EH (cell line): ENCODE measurements around the gene NUDT8.
"Not testable (repeated sequence)": the region's sequence is repeated elsewhere in the genome, so short reads cannot be mapped to it uniquely, and the experiment has no call there.

Experiments used
- DNase-seq: peaks from one replicate; pipeline ENCODE4 v3.0.0-alpha.2; 2015; ENCODE audit warnings: low read depth

Gene NUDT8

DNA sequence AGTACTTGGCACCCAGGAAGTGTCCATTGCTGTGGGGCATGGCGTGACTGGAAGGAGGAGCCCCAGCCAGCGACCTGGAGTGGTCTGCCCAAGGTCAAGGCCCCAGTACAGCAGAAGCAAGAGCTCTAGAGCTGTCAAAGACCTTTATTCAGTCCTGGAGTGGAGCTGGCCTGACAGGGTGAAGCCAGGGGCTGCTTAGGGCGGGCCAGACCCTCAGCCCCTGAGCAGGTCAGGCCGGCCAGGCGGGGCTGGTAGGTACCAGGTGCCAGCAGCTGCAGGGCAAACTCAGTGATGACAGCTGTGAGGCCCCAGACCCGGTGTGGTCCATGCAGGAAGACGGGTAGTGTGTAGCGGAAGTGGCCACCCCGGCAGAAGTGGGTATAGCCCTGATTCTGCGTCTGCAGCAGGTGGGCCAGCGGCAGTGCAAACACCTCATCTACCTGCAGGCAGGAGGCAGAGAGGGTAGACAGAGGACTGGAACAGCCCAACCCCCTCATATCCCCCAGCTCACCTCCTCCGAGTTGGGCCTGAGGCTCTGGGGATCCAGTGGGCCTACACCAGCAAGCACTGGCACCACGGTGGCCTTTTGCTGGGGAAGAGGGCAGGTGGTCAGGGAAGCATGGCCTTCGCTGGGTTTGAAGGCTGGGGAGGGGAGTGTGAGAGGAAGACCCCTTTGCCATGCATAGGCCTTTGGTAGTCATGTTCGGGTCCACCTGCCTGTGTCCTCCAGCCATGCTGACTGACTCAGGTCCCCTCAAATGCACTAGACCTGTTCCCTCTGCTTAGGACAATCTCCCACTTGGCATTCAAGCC is 1.7 kb downstream of the NUDT8 start:
- no peak for DNase-seq

DNA sequence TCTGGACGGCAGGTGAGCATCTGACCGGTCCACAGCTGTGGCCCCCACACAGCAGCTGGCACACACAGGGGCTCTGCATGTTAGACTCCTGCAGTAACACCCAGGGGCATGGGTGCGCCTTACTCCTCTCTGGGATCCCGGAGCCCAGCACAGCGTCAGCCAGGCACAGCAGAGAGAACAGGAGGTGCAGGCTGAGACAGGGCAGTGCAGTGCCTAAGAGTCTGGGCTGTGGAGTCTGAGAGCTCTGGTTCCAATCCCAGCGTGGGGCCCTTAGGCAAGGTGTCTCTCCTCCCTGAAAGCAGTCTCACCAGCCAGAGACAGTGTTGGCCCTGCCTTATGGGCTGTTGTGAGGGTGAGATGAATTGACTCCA is 2.3 kb downstream of the NUDT8 start:
- no peak for DNase-seq

DNA sequence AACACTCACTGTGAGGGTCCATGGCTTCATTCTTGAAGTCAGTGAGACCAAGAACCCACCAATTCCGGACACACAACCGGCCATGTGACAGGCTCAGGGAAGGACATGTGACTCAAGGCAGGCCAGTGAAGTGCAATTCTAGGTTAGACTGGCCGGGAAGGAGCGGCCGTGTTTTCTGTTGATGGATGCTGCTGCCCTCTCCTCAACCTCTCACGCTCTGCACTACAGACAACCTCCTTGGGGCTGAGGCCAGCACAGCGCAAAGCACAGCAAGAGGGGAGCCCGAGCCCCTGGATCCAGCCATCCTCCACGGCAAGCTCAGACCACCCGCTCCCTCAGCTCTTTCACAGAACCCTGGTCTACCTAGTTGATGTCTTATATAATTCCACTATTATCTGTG is 2.8 kb downstream of the NUDT8 start:
- no peak for DNase-seq

DNA sequence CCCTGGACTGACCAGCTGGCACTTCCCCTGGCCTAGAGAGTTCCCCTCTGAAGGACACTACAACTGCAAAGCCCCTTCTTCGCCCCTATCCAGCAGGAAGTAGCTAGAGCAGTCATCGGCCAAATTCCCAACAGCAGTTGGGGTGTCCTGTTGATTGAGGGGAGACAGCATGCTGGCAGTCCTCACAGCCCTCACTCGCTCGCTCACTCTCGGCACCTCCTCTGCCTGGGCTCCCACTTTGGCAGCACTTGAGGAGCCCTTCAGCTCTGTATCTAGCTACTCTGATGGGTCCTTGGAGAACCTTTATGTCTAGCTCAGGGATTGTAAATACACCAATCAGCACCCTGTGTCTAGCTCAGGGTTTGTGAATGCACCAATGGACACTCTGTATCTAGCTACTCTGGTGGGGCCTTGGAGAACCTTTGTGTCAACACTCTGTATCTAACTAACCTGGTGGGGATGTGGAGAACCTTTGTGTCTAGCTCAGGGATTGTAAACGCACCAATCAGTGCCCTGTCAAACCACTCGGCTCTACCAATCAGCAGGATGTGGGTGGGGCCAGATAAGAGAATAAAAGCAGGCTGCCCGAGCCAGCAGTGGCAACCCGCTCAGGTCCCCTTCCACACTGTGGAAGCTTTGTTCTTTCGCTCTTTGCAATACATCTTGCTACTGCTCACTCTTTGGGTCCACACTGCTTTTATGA is 3.5 kb downstream of the NUDT8 start:
- DNase-seq: not testable (repeated sequence)

DNA sequence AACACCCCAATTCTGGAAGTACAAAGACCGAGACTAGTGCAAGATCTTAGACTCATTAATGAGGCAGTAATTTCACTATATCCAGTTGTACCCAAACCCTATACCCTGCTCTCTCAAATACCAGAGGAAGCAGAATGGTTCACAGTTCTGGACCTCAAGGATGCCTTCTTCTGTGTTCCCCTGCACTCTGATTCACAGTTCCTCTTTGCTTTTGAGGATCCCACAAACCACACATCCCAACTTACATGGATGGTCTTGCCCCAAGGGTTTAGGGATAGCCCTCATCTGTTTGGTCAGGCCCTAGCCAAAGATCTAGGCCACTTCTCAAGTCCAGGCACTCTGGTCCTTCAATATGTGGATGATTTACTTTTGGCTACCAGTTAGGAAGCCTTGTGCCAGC is 5.9 kb downstream of the NUDT8 start:
- DNase-seq: not testable (repeated sequence)

DNA sequence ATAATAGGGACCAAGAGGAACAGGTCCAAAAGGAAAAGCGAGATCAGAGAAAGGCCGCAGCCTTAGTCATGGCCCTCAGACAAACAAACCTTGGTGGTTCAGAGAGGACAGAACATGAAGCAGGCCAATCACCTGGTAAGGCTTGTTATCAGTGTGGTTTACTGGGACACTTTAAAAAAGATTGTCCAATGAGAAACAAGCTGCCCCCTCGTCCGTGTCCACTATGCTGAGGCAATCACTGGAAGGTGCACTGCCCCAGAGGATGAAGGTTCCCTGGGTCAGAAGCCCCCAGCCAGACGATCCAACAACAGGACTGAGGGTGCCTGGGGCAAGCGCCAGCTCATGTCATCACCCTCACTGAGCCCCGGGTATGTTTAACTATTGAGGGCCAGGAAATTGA is 6.8 kb downstream of the NUDT8 start:
- not testable (repeated sequence) for DNase-seq

DNA sequence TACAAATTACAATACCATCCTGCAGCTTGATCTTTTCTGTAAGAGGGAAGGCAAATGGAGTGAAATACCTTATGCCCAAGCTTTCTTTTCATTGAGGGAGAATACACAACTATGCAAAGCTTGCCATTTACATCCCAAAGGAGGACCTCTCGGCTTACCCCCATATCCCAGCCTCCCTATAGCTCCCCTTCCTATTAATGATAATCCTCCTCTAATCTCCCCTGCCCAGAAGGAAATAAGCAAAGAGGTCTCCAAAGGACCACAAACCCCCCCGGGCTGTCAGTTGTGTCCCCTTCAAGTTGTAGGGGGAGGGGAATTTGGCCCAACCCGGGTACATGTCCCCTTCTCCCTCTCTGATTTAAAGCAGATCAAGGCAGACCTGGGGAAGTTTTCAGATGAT is 7.8 kb downstream of the NUDT8 start:
- DNase-seq: not testable (repeated sequence)

DNA sequence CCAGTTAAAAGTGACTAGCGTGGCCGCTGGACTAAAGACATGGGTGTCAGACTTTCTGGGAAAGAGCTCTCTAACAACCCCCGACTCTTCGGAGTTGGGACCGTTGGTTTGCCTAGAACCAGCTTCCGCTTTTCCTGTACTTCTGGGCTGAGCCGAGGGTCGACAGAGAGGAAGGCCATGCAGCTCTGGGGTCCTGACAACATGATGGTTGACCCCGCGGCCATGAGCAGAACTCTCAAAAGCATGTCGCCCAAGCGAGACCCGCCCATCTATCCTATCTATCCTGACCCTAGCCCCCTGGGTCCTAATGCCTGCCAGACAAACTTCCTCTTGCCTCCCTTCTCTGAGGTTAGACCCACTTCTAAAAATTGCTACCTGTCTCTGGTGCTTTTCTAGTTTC is 9.1 kb downstream of the NUDT8 start:
- DNase-seq: not testable (repeated sequence)

DNA sequence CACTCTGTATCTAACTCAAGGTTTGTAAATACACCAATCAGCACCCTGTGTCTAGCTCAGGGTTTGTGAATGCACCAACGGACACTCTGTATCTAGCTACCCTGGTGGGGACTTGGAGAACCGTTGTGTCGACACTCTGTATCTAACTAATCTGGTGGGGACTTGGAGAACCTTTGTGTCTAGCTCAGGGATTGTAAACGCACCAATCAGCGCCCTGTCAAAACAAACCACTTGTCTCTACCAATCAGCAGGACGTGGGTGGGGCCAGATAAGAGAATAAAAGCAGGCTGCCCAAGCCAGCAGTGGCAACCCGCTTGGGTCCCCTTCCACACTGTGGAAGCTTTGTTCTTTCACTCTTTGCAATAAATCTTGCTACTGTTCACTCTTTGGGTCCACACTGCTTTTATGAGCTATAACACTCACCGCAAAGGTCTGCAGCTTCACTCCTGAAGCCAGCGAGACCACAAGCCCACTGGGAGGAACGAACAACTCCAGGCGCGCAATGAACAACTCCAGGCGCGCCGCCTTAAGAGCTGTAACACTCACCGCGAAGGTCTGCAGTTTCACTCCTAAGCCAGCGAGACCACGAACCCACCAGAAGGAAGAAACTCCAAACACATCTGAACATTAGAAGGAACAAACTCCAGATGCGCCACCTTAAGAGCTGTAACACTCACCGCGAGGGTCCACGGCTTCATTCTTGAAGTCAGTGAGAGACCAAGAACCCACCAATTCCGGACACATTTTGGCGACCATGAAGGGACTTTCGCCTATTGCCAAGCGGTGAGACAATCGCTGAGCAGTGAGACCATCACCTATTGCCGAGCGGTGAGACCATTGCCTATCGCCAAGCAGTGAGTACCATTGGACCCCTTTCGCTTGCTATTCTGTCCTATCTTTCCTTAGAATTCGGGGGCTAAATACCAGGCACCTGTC is 9.8 kb downstream of the NUDT8 start:
- DNase-seq: not testable (repeated sequence)

DNA sequence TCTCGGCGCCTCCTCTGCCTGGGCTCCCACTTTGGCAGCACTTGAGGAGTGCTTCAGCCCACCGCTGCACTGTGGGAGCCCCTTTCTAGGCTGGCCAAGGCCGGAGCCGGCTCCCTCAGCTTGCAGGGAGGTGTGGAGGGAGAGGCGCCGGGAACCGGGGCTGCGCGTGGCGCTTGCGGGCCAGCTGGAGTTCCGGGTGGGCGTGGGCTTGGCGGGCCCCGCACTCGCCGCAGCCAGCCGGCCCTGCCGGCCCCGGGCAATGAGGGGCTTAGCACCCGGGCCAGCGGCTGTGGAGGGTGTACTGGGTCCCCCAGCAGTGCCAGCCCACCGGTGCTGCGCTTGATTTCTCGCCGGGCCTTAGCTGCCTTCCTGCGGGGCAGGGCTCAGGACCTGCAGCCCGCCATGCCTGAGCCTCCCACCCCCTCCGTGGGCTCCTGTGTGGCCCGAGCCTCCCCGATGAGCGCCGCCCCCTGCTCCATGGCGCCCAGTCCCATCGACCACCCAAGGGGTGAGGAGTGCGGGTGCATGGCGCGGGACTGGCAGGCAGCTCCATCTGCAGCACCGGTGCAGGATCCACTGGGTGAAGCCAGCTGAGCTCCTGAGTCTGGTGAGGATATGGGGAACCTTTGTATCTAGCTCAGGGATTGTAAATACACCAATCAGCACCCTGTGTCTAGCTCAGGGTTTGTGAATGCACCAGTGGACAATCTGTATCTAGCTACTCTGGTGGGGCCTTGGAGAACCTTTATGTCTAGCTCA is 10.7 kb downstream of the NUDT8 start:
- DNase-seq: not testable (repeated sequence)

DNA sequence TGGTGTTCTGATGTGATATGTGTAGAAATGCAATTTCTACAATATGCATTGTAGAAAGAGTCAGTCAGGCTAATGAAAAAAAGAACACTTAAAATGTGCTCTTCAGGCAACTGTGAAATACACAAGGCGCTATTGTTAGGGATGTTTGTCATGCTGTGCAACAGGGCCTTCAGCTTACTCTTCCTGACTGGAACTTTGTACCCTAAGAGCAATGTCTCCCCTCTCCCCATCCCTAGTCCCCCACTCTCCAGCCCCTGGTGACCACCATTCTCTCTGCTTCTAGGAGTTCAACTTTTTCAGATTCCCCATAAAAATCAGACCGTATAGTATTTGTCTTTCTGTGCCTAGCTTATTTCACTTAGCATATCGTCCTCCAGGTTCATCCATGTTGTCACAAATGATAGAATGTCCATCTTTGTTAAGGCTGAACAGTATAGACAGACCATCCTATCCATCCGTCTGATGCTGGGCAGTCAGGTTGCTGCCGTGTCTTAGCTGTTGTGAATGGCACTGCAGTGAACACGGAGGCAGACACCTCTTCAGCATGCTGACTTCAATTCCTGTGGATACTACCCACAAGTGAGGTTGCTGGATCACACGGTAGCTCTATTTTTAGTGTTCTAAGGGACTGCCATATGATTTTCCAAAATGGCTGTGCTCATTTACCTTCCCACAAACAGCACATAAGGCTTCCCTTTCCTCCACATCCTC is 12.3 kb downstream of the NUDT8 start:
- no peak for DNase-seq

DNA sequence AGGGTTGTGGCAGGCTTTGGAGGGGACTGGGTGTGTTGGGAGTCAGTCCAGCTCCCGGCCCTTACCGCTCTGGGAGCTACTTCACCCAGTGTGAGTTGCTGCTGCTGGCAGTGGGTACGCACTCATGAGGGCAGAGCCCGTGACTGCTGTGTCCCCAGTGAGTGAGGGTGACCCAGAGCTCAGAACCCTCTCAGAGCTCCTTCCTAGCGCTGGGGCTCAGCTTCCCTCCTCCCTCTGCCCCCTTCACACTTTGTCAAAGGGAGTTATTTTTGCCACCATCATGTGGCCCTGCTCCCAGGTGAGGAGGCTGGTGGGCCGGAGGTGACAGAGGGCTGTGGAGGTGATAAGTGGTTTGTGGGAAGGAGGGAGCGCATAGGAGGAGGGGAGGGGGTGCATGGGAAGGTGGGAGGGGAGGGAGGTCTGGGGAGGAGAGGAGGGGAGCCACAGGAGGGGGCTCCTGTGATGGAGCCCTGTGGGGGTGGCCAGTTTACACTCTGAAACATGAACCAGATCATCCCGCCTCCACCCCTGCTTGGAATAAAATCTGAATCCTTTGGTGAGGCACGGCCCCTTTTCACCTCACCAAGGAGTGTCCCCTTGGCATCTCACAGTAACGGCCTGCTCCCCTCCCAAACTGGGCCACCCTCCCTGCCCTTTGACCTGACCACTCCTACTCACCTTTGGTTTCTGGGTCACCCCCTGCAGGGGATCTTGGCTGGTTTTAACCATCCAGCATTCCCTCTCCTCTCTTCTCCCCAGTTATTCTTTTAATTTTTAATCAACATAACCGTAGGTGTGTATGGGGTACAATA is 13.1 kb downstream of the NUDT8 start:
- DNase-seq: no peak

DNA sequence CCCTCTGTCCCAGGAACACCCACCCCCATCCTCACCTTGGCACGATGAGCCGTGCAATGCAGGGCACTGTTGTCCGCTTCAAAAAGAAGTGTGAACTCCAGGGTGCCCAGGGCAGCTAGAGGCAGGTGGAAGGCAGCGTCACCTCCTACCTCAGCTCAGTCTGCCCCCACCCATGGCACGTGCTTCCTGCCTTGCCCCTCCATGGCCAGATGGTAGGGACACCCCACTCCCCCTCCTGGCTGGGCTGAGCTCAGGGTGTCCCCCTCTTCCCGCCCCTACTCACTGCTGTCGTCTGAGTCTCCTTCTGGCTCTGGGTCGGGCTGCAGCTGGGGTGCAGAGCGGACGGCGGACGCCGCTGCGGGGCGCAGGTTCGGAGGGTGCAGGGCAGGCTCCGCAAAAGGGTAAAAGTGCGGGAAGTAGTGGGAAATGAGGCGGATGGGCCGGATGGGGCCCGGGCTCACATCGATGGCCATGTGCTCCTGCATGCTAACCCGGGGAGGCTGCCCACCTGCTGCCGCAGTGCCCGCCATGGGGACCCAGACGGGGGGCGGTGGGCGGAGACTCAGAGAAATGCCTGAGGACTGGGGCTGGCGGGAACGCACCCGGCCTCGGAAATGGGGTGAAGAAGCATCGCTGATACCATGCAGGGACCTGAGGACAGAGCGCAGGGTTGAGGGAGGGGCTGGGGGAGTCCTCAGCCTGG is 13.9 kb downstream of the NUDT8 start:
- DNase-seq: no peak

DNA sequence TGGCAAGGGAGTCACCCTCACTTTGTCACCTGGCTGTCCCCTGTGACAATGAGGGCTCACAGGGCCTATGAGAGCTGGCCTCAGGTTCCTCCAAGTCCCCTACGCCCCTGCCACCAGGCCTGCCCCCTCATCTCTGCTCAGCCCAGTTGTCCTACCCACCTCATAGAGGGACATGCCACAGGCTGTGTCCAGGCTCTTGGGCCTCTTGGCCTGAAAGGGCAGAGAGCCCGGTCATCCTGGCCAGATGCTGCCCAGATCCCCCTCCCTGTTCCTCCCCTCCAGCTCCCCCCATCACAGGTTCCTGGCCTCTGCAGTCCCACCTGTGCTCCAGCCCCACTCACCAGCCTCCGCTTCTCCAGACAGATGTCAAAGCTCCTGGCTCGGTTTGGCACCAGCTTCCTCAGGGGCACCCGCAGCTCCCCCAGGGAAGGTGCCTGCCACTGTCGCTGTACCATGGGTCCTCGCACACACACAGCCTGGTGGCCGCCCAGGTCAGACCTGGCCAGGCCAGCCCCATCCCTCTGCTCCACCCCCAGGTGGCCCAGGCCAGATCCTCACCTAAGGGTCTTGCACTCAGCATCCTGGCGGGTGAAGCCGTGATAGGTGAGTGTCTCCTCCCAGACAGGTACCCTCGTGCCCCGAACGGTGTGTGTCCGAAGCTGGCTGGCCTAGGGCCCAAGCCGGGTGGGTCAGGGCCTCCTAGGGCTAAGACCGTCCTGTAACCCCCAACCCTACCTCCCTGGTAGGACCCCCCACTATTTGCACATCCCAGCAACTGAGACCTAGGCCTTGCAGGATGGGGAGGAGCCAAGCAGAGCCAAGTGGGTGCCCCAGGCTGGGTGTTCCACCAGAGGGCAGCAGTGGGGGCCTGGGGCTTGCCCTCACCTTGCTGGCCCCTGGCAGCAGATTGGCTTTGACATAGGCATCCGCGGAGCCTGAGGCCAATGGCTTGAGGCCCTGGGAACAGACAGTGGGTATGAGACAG is 14.7 kb downstream of the NUDT8 start:
- DNase-seq: peak; percentile 24

DNA sequence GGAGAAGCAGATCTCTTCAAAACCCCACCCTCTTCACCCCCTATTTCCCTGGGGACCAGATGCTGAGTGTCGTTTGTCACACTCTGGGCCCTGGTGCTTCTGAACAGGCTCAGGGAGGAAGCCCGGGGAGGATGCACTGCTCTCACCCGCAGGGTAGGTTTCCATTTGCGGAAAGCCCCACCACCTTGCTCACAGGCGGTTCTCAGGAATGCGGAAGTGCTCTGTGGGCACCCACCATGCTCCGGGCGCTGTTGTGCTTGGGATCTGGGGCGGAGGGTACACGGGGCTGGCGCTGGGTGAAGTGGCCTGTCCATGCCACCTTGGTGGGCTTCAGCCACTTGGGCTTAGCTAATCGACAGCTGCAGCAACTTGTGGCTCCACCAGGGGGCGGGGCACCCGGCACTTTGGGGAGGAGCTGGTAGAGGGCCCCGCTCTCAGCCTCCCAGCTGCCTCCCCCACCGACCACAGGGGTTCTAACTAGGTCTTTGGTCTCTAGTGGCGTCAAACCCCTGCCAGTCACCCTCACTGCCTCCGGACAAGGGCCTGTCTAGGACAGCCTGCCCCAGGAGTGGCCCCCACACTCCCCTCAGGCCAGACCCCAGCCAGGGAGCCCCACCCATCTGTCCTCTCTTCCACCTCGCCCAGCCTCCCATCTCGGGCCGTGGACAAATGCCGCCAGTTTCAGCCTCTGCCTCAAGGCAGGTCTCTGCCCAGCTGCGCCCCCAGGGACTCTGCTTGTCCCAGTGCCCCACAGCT is 15.6 kb downstream of the NUDT8 start:
- peak; percentile 67 for DNase-seq

DNA sequence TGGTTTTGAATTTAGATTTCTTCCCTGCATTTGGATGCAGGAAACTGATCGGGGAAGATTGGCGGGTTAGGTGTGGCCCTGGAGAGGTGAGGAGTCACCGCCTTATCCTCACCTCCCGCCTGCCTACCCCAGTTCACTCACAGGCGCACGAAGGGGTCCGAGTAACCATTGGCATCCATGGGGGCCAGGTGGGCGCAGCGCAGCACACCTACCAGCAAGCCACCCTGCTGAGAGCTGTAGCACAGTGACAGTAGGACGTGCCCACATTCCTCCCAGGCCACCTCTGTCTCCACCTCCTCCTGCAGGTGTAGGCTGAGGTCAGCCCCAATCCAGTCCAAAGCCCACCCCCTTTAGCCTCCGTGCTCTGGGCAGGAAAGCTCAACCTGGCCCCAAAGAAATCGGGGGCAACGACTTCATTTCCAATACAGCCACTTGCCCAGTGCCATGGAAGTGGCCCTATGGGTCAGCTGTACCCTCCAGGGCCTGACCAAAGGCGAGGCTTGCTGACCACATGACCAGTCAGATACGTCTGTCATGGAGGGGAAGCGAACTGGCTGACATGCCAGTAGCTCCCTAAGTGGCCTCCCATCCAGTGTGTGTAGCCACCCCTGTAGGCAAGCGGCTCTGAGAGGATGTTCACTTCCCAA is 16.3 kb downstream of the NUDT8 start:
- no peak for DNase-seq

DNA sequence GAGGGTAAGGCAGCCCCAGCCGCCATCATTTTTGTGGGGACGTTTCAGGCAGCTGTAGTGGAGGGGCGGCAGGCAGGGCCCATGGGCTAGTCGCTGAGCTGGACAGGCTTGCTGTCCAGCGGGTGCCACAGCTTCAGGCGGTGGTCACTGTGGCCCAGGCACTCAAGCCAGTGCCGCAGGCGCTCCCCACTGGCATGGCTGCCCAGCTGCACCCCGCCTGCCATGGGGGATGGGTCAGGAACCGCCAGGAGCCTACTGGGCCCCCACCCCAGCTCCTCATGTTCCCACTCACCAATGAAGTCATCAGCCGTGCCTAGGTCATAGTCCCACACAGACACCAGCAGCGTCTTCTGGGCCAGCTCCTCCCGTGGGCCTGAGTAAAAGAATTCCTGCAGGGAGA is 17.0 kb downstream of the NUDT8 start:
- no peak for DNase-seq
